Sigmoid colon (tissue), 4 donors: ENCODE results near the gene RGS11.

Experiments used
- POLR2AphosphoS5 ChIP-seq, 4 donors: sonication (generic); formaldehyde crosslinking; IDR thresholded peaks; one replicate each; pipeline ENCODE4 v1.6.1; 2017; ENCODE audit warnings: antibody characterized with exemption in 4 of 4
- TF ChIP-seq, protein P1 (sequence below), 4 experiments: fragments of 450-650 bp in 3 of 4; fragments of 200-600 bp in 1 of 4; IDR thresholded peaks; one replicate each; pipeline ENCODE4 v1.5.1; 2016 to 2019; ENCODE audit warnings: antibody characterized with exemption in 4 of 4, mild to moderate bottlenecking in 3 of 4, moderate library complexity in 2 of 4

DNA sequence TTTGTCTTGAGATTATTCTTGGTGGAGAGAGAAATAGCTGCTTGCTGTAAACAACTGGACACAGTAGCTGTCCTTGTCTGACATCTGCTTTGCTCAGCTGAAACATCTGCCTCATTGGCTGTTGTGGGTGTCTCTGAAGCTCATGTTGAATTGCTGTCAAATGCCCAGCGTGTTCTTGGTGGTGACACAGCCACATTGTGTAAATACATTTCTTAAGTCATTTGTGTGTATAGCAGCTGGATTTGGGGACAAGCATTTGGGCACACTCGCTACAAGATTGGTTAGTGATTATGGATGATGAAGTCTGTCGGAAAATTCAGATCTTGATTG lies 35.8 kb downstream of the RGS11 start:
- TF ChIP-seq, protein P1, sequence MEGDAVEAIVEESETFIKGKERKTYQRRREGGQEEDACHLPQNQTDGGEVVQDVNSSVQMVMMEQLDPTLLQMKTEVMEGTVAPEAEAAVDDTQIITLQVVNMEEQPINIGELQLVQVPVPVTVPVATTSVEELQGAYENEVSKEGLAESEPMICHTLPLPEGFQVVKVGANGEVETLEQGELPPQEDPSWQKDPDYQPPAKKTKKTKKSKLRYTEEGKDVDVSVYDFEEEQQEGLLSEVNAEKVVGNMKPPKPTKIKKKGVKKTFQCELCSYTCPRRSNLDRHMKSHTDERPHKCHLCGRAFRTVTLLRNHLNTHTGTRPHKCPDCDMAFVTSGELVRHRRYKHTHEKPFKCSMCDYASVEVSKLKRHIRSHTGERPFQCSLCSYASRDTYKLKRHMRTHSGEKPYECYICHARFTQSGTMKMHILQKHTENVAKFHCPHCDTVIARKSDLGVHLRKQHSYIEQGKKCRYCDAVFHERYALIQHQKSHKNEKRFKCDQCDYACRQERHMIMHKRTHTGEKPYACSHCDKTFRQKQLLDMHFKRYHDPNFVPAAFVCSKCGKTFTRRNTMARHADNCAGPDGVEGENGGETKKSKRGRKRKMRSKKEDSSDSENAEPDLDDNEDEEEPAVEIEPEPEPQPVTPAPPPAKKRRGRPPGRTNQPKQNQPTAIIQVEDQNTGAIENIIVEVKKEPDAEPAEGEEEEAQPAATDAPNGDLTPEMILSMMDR (IDR thresholded peaks at IDR 0.05) = no peak
- peak in 1 of 4 donors; percentile 30 for TF ChIP-seq POLR2AphosphoS5 (IDR thresholded peaks at IDR 0.05)
